ENCODE data around the gene ASXL1. TPM values are rescaled to one million over a fixed set of nuclear protein-coding genes. Genes with fewer than 3 reads are reported as not detected.
"Not testable (repeated sequence)": the region's sequence is repeated elsewhere in the genome, so short reads cannot be mapped to it uniquely, and the experiment has no call there.

The ASXL1 gene
- polyA plus RNA-seq, 3 donors: 55.7 to 79.7 (median 74.6) TPM

- DNase-seq: no peak
These were observed 106.4 kb downstream of the ASXL1 start for GRCh38 chr20:32464401-32465091.

GRCh38 chr20:32465092-32465900, 107.2 kb downstream of the ASXL1 start:
- peak; percentile 78 for DNase-seq

GRCh38 chr20:32465901-32466675, 108.0 kb downstream of the ASXL1 start:
- not testable (repeated sequence) for DNase-seq

GRCh38 chr20:32466739-32467505, 108.8 kb downstream of the ASXL1 start:
- DNase-seq: no peak

GRCh38 chr20:32467506-32468312, 109.6 kb downstream of the ASXL1 start:
- DNase-seq: no peak

GRCh38 chr20:32468313-32468640, 110.1 kb downstream of the ASXL1 start:
- no peak for DNase-seq

GRCh38 chr20:32468860-32469259, 110.7 kb downstream of the ASXL1 start:
- DNase-seq: no peak

- peak; percentile 73 for DNase-seq
These were observed 112.1 kb downstream of the ASXL1 start for GRCh38 chr20:32470025-32470861.

- DNase-seq: no peak
These were observed 112.8 kb downstream of the ASXL1 start for GRCh38 chr20:32470940-32471339.

GRCh38 chr20:32472581-32473207, 114.6 kb downstream of the ASXL1 start:
- DNase-seq: no peak

- no peak for DNase-seq
These were observed 115.3 kb downstream of the ASXL1 start for GRCh38 chr20:32473231-32474008.

- DNase-seq: no peak
These were observed 116.0 kb downstream of the ASXL1 start for GRCh38 chr20:32474009-32474716.

GRCh38 chr20:32474717-32474966, 116.5 kb downstream of the ASXL1 start:
- no peak for DNase-seq

GRCh38 chr20:32474967-32475811, 117.1 kb downstream of the ASXL1 start:
- DNase-seq: peak; percentile 94

GRCh38 chr20:32476684-32477593, 118.8 kb downstream of the ASXL1 start:
- no peak for DNase-seq

Measured in renal pelvis (tissue), 4 donors.